Activated naive CD4-positive, alpha-beta T cell treated with anti-CD3 and anti-CD28 coated beads, Interleukin-2, amount 50 U/mL, for 16 hours (primary cell): Measurements from ENCODE around the gene OMA1.
A peak's percentile ranks its signal among the peaks of the same experiment; 100 is the strongest.
"Not testable (repeated sequence)": the region's sequence is repeated elsewhere in the genome, so short reads cannot be mapped to it uniquely, and the experiment has no call there.

ENCODE experiments used
- DNase-seq: peaks from one replicate; pipeline ENCODE4 v3.0.0-alpha.2; 2020

OMA1 gene

GRCh38 chr1:58546520-58547308 is at the start of gene OMA1:
Gene OMA1, minus strand, starts transcription at chr1:58546726. Its CDS starts 7,432 bp downstream, at chr1:58539294.
- DNase-seq = peak; percentile 98

DNA sequence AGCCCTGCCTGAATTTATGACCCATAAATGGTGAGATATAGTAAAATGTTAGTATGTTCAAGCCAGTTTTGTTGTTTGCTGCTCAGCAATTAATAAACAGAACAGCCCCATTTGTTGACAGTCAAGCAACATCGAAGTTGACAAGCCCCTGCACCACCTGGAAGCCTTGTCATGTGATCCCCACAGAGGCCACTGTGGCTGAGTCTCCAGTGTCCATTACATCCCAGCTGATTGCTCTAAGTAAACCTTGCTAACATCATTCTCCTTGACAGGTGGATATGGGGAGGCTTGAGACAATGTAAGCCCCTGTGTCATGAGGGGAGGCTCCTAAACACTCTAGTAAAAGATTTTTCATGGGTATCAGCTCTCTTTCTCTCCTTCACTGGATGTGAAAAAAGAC is 48.0 kb upstream of the OMA1 start:
- no peak for DNase-seq

DNA sequence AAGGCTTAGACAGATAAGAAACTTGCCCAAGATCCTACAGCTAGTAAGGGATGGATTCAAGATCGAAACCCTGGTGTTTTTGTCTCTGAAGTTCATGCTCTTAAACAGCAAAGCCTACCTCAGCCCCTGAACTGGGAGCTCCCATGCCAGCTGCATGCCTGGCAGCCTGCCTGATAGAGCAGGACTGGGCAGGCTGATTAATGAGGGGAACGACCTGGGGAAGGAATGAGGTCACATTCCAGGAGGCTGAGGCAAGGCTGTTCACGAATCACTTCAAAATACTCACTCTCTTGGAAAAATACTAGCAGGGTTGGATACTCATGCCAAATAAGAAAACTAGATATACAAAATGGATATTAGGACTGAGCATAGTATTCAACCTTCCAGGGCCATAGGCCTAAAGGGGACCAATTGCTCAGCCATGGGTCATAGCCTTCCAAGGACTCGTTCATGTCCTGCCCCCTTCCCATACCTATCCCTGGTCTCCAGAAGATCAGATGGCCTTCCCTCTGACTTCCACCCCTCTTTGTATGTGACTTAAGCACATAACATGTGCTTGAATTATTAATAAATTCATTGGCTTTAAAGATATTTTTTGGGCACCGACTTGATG is 46.1 kb upstream of the OMA1 start:
- DNase-seq = no peak

DNA sequence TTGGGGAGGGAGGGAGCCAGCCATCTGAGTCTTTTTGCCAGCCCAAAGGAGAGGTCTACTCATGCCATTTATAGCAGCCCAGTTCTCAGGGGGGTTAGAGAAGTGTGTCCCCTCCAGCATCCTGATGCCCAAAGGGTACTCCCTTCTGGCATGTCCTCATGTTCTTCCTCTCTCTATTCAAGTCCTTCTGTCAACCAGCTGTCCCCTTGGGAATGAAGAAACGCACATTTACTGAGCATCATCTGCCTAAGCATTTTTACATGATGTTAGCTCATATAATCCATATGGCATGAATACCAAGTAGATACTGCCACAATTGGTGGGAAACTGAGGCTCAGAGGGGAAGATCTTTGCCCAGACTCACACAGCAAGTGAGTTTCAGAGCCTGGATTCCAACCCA is 45.3 kb upstream of the OMA1 start:
- no peak for DNase-seq

- DNase-seq = no peak
These were observed 43.5 kb upstream of the OMA1 start for GRCh38 chr1:58590019-58590418.

GRCh38 chr1:58588396-58588795 is 41.9 kb upstream of the OMA1 start:
- DNase-seq = no peak

DNA sequence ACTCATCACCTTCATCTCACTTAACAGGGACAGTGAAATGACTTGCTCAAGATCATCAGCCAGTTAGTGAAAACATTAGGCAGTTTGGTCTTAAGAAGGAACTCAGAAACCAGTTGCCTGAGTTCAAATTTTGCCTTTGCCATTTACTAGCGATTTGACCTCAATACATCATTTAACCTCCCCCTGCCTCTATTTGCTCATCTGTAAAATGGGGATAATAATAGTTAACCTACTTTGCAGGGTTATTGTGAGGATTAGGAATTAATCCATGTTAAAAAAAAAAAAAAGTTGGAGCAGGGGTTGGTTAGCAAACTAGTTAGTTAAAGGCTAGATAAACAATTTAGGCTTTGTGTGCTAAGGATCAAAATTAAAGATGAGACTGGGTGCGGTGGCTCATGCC is 41.1 kb upstream of the OMA1 start:
- DNase-seq = no peak

DNA sequence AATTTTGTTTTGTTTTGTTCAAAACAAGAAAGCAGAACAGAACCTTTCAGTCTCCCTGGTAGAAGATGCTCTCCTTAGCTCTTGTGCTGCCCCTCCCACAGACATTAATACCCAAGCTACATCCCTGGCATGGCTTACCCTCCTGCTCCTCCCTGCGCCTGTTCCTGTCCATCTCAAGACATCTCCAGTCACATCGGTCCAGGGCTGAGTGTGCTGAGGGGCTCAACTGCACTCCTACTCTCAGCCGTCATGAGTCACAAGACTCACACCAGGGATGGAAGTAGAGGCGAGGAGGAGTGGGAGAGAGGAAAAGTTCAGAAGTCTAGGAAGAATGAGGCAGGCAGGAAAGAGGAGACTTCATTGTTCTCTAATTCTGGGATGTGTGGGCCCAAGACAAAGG is 39.7 kb upstream of the OMA1 start:
- no peak for DNase-seq

DNA sequence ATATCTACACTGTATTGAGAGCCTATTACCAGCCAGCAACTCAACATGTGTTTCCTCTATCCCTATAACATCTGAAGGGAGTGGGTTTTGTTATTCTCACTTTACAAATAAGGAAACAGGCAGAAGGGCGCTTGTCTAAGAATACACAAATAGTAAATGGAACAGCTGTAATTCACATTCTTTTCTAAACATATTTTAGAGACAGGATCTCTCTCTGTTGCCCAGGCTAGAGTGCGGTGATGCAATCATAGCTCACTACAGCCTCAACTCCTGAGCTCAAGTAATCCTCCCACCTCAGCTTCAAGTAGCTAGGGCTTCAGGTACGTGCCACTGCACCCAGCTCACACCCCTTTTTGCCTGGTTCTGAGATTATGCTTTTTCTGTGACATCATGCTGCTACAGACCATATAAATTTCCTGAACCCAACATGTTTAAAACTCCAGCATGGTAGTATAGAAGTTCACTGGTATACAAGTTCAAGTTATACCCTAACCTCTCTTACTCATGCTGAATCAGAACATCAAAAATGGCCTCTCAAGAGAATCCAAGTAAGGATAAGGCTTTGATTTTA is 39.1 kb upstream of the OMA1 start:
- DNase-seq = no peak

DNA sequence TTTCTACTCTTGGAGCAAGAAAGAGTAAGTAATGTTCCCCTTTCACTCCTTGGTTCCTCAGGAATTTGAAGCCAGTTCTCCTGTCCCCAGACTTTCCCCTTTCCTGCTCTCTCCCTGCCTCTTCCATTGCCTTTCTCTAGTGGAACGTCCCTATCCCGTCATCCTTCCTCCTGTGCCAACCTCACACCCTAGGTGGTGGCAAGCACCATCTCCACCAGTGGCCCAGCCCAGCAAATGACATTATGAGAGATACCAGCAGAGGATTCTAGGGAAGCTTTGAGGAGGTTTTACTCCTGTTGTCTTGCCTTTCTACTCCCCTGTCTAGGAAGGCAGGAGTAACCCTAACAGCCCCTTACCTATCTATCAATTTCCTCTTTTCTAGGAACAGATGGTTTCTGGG is 38.6 kb upstream of the OMA1 start:
- DNase-seq = no peak

GRCh38 chr1:58584082-58584895 is 37.8 kb upstream of the OMA1 start:
- DNase-seq = no peak

DNA sequence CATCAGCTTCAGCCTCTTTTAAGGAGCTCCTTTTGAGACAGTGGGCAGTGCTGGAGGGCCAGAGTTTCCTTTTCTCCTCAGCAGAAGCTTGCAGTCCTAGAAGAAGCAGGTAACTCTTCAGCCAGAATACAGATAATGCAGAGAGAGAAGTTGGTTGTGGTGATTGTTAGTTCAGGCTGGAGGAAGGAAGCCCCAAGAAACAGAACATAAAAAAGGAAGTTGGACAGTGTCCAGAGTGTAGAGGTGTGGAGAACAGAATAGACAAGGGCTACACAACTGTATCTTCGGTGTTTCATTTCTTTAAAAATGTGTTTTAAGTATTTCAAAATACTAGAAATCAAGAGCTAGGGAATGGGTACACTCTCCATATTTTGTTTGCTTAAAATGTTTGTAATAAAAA is 37.0 kb upstream of the OMA1 start:
- no peak for DNase-seq

- DNase-seq = not testable (repeated sequence)
These were observed 35.6 kb upstream of the OMA1 start for GRCh38 chr1:58582143-58582542.

DNA sequence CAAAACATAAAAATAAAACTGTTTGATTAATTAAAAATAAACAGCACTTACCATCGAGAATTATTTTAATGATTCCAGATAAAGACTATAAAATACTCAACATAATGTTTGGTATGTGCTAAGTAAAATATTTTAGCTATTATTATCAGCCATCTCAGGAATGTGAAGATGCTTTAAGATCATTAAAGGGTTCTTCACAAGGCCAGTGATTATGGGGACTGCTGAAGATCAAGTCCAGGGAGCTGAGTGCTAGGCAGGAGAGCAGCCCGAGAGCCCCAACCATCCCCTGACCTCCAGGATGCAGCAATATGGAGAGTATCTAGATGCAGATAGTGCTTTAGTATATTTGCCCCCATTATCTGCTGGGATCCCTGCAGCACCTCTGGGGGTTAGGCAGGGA is 35.1 kb upstream of the OMA1 start:
- no peak for DNase-seq

- DNase-seq = no peak
These were observed 33.7 kb upstream of the OMA1 start for GRCh38 chr1:58580186-58580585.

DNA sequence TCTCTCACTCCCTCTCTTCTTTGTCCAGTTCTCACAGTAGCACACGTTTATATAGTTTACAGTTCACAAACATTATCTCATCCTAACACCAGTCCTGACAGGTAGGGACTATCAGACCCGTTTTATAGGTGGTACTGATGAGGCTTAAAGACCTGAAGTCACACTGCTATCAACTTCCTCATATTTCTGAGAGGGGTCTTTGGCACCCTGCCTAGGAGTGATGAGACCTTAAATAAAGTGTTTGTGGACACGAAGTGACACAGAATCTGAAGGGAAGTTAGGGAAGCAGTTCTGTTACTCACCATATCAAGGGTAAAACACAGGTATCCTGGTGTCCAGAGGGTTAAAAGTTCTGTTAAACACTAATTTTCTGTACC is 31.1 kb upstream of the OMA1 start:
- no peak for DNase-seq

- no peak for DNase-seq
These were observed 30.5 kb upstream of the OMA1 start, which contains the start of gene TACSTD2 for GRCh38 chr1:58576727-58577653. Gene TACSTD2, minus strand, starts transcription at chr1:58577252. Its CDS starts 96 bp downstream, at chr1:58577156.

GRCh38 chr1:58576325-58576726 is 29.8 kb upstream of the OMA1 start:
- DNase-seq = peak; percentile 15

- no peak for DNase-seq
These were observed 29.2 kb upstream of the OMA1 start for GRCh38 chr1:58575551-58576324.

GRCh38 chr1:58574816-58575215 is 28.3 kb upstream of the OMA1 start:
- DNase-seq = no peak
